ENCODE results near the gene NDST1. TPM values are rescaled to one million over a fixed set of nuclear protein-coding genes. Genes with fewer than 3 reads are reported as not detected.
A peak's percentile ranks its signal among the peaks of the same experiment; 100 is the strongest.

The NDST1 gene
- total RNA-seq, 4 donors from 2014 or later = 94.6 to 157 (median 134) TPM

GRCh38 chr5:150521939-150522503 lies 14.1 kb downstream of the NDST1 start:
- peaks cover 41% of the 10 kb centered on the region for H3K4me1 ChIP-seq

GRCh38 chr5:150522504-150523414 lies 14.8 kb downstream of the NDST1 start:
- Histone ChIP-seq H3K36me3 (peaks cover 16% of the 10 kb centered on the region), H3K4me1 (peaks cover 33% of the 10 kb centered on the region), H3K27me3 (no peaks in the 10 kb centered on the region), H3K27ac (peak overlapping the region; percentile 26), H3K4me3 (no peak overlapping the region), H3K9me3 (no peaks in the 10 kb centered on the region)
- no peak for DNase-seq (ENCODE audit: low spot score in 2 of 2)
- TF ChIP-seq POLR2AphosphoS5 (IDR thresholded peaks at IDR 0.05) (no peak), CTCF (IDR thresholded peaks at IDR 0.05) (no peak), EP300 (IDR thresholded peaks at IDR 0.05) (no peak), POLR2A (IDR thresholded peaks at IDR 0.05) (no peak)
- 67% methylated on average over 14 of the region's 14 CpGs for WGBS

More at GRCh38 chr5:150521939-150522503, 14.1 kb downstream of the NDST1 start:
- no peak for TF ChIP-seq EP300 (IDR thresholded peaks at IDR 0.05)
- TF ChIP-seq POLR2A (IDR thresholded peaks at IDR 0.05) = no peak
- no peak for TF ChIP-seq POLR2AphosphoS5 (IDR thresholded peaks at IDR 0.05)
- TF ChIP-seq CTCF (IDR thresholded peaks at IDR 0.05) = no peak
- no peak overlapping the region for H3K4me3 ChIP-seq
- peaks cover 14% of the 10 kb centered on the region for H3K36me3 ChIP-seq
- no peak for DNase-seq (ENCODE audit: low spot score in 2 of 2)
- no peaks in the 10 kb centered on the region for H3K9me3 ChIP-seq
- 92% methylated on average over 11 of the region's 11 CpGs for WGBS
- H3K27me3 ChIP-seq = no peaks in the 10 kb centered on the region
- no peak overlapping the region for H3K27ac ChIP-seq

GRCh38 chr5:150523472-150524350 lies 15.8 kb downstream of the NDST1 start:
- no peak for TF ChIP-seq EP300 (IDR thresholded peaks at IDR 0.05)
- no peak for TF ChIP-seq POLR2A (IDR thresholded peaks at IDR 0.05)
- TF ChIP-seq CTCF (IDR thresholded peaks at IDR 0.05) = peak; percentile 44 to 52
- TF ChIP-seq POLR2AphosphoS5 (IDR thresholded peaks at IDR 0.05) = no peak
- 80% methylated on average over 9 of the region's 12 CpGs for WGBS

GRCh38 chr5:150525163-150525562 lies 17.2 kb downstream of the NDST1 start:
- WGBS = 88% methylated on average over 7 of the region's 8 CpGs
- peaks cover 27% of the 10 kb centered on the region for H3K36me3 ChIP-seq
- no peak for TF ChIP-seq POLR2A (IDR thresholded peaks at IDR 0.05)
- no peak for TF ChIP-seq CTCF (IDR thresholded peaks at IDR 0.05)
- no peak for TF ChIP-seq POLR2AphosphoS5 (IDR thresholded peaks at IDR 0.05)
- no peak for TF ChIP-seq EP300 (IDR thresholded peaks at IDR 0.05)
- H3K9me3 ChIP-seq = no peaks in the 10 kb centered on the region
- H3K27ac ChIP-seq = no peak overlapping the region
- peaks cover 24% of the 10 kb centered on the region for H3K4me1 ChIP-seq
- H3K4me3 ChIP-seq = no peak overlapping the region
- no peaks in the 10 kb centered on the region for H3K27me3 ChIP-seq
- no peak for DNase-seq (ENCODE audit: low spot score in 2 of 2)

More at GRCh38 chr5:150523472-150524350, 15.8 kb downstream of the NDST1 start:
- Histone ChIP-seq H3K4me1 (peaks cover 24% of the 10 kb centered on the region), H3K27me3 (no peaks in the 10 kb centered on the region), H3K27ac (peak overlapping the region; percentile 26), H3K4me3 (no peak overlapping the region), H3K9me3 (no peaks in the 10 kb centered on the region), H3K36me3 (peaks cover 26% of the 10 kb centered on the region)
- DNase-seq (ENCODE audit: low spot score in 2 of 2) = no peak
